ENCODE data around the gene PNPLA7. TPM values are rescaled to one million over a fixed set of nuclear protein-coding genes. Genes with fewer than 3 reads are reported as not detected.

PNPLA7 gene
- total RNA-seq, 2 experiments from 2014 or later = 1.5 to 10.2 TPM

GRCh38 chr9:137461663-137462395, 88.4 kb downstream of the PNPLA7 start:
- ChIA-PET CTCF (ENCODE audit: unreplicated experiment) (no interaction called here), POLR2A (no interaction called here)
- Histone ChIP-seq H3K9me3 (ENCODE audit: low read length) (no peaks in the 10 kb centered on the region), H3K79me2 (ENCODE audit: insufficient read depth, low read depth, low read length) (no peaks in the 10 kb centered on the region), H3K4me1 (ENCODE audit: insufficient read depth, low read length, poor library complexity, severe bottlenecking) (peaks cover 34% of the 10 kb centered on the region), H3K4me2 (ENCODE audit: low read length) (peak overlapping the region; percentile 53), H2AFZ (ENCODE audit: low read length) (peak overlapping the region; percentile 40; the same call in 1 of the 2 replicates), H4K20me1 (ENCODE audit: insufficient read depth, low read length) (no peaks in the 10 kb centered on the region), H3K27ac (ENCODE audit: low read depth, low read length, poor library complexity, severe bottlenecking) (peak overlapping the region; percentile 54), H3K36me3 (ENCODE audit: insufficient read depth, low read length) (no peaks in the 10 kb centered on the region), H3K4me3 (ENCODE audit: low read depth, low read length, poor library complexity, severe bottlenecking) (peak overlapping the region; percentile 42), H3K9me2 (ENCODE audit: insufficient read depth, low read length) (no peaks in the 10 kb centered on the region)
- TF ChIP-seq CTCF (conservative IDR thresholded peaks at IDR 0.05; ENCODE audit: low read length) (peak; percentile 46; the same call in 1 of the 2 replicates), EZH2phosphoT487 (IDR thresholded peaks at IDR 0.05; ENCODE audit: borderline replicate concordance, low read depth, low read length) (no peak)
- intact Hi-C loops (cut with micrococcal nuclease; ENCODE audit: unreplicated experiment) = no loop called here
- peak; percentile 94 for DNase-seq (ENCODE audit: low spot score)
- BruUV-seq (replicated peaks) = no TSS peak

- DNase-seq (ENCODE audit: low spot score) = no peak
- ChIA-PET CTCF (ENCODE audit: unreplicated experiment) (no interaction called here), POLR2A (no interaction called here)
- H3K9me2 ChIP-seq (ENCODE audit: insufficient read depth, low read length) = no peaks in the 10 kb centered on the region
- peak overlapping the region; percentile 42 for H3K4me3 ChIP-seq (ENCODE audit: low read depth, low read length, poor library complexity, severe bottlenecking)
- H3K27ac ChIP-seq (ENCODE audit: low read depth, low read length, poor library complexity, severe bottlenecking) = peak overlapping the region; percentile 54
- intact Hi-C loops (cut with micrococcal nuclease; ENCODE audit: unreplicated experiment) = no loop called here
- H2AFZ ChIP-seq (ENCODE audit: low read length) = peak overlapping the region; percentile 40; the same call in 1 of the 2 replicates
- BruUV-seq (replicated peaks) = no TSS peak
- peak overlapping the region; percentile 53 for H3K4me2 ChIP-seq (ENCODE audit: low read length)
- H3K9me3 ChIP-seq (ENCODE audit: low read length) = no peaks in the 10 kb centered on the region
- no peaks in the 10 kb centered on the region for H3K79me2 ChIP-seq (ENCODE audit: insufficient read depth, low read depth, low read length)
- TF ChIP-seq EZH2phosphoT487 (IDR thresholded peaks at IDR 0.05; ENCODE audit: borderline replicate concordance, low read depth, low read length) (no peak), CTCF (conservative IDR thresholded peaks at IDR 0.05; ENCODE audit: low read length) (no peak)
- H3K4me1 ChIP-seq (ENCODE audit: insufficient read depth, low read length, poor library complexity, severe bottlenecking) = peaks cover 34% of the 10 kb centered on the region
- no peaks in the 10 kb centered on the region for H3K36me3 ChIP-seq (ENCODE audit: insufficient read depth, low read length)
- no peaks in the 10 kb centered on the region for H4K20me1 ChIP-seq (ENCODE audit: insufficient read depth, low read length)
Measured at GRCh38 chr9:137461316-137461662, 88.9 kb downstream of the PNPLA7 start.
